UCSD-AML1 (cell line): Measurements from ENCODE around the gene IMPA2.

Experiments used
- DNase-seq: peaks from one replicate; lab custom pipeline; 2025; ENCODE audit not compliant: unreplicated experiment; lab: John Stamatoyannopoulos, UW

Gene IMPA2

GRCh38 chr18:11989174-11989573, 7.9 kb downstream of the IMPA2 start:
- no peak for DNase-seq

GRCh38 chr18:11989966-11990380, 8.7 kb downstream of the IMPA2 start:
- no peak for DNase-seq

- no peak for DNase-seq
Measured at GRCh38 chr18:11990539-11990938, 9.2 kb downstream of the IMPA2 start.

- DNase-seq = no peak
Measured at GRCh38 chr18:11991021-11991795, 9.9 kb downstream of the IMPA2 start.

DNA sequence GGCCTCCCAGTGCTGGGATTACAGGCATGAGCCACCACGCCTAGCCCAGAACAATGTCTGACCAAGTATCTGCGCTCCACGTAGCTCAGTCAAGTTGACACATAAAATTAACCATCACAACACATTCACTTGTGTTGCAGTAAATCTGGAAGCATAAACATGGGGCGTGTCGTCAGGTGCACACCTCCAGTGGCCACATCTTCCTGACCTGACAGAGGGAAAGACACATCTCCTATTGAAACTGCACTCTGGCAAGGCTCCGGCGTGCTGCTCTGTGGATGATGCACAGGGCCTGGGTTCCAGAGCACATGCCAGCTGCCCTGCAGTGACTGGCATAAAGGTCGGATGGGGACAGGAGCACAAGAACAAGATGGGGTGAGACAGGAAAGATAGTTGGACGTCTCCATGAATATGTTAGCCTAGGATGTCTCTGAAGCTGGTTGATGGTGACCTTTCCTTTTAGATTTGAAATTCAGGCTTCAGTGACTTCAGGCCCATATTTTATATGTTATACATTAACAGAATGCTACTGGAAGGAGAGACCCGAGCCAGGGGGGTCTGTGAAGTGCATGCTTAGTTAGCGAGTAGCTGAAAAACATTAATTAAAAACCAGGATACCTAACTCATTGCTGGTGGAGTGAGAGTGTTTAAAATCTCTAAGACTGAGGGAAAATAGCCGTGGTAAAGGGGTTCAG, 10.9 kb downstream of the IMPA2 start:
- DNase-seq = no peak

DNA sequence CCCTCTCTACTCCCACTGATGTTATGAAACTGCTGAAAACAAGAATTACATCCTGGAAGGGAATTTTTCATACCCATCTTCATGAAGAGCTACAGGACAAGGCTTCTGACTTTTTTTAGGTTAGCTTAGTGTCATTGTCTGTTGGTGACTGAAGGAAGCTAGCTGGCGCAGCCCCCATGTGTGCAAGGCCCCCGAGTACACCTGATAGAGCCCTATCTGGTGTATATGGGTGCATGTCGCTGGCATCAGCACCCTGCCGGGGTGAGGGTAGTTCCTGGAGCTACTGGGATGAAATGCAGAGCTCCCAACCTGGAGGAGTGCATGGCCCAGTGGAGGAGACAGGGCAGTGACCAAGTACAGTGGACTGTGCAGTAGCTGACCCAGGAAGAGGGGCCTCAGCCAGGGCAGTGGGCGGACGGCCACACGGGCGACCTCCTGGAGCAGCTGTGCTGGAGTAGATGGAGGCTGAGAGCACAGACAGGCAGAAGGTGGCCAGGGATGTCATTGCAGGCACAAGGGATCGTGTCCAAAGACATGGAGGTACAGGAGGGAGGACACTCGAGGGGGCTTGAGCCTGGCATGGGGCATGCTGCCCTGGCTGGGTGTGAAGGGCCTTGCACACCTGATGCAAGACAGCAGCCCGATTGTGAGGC, 12.1 kb downstream of the IMPA2 start:
- no peak for DNase-seq

DNA sequence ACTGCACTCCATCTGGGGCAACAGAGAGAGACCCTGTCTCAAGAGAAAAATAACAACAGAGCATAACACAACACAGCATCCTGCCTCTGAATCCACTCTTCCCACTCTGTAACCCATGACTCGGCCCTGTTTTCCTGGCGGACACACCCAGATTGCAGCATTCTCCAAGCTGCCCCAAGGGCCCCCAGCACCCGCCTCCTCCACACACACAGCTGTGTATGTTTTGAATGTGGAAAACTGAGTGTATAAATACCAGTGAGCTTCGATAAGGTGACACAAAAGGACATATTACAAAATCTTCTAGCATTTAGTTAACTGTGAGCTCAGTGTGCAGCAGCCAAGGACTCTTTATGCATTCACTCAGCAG, 13.0 kb downstream of the IMPA2 start:
- DNase-seq = no peak

GRCh38 chr18:11994703-11995444, 13.6 kb downstream of the IMPA2 start:
- no peak for DNase-seq

DNA sequence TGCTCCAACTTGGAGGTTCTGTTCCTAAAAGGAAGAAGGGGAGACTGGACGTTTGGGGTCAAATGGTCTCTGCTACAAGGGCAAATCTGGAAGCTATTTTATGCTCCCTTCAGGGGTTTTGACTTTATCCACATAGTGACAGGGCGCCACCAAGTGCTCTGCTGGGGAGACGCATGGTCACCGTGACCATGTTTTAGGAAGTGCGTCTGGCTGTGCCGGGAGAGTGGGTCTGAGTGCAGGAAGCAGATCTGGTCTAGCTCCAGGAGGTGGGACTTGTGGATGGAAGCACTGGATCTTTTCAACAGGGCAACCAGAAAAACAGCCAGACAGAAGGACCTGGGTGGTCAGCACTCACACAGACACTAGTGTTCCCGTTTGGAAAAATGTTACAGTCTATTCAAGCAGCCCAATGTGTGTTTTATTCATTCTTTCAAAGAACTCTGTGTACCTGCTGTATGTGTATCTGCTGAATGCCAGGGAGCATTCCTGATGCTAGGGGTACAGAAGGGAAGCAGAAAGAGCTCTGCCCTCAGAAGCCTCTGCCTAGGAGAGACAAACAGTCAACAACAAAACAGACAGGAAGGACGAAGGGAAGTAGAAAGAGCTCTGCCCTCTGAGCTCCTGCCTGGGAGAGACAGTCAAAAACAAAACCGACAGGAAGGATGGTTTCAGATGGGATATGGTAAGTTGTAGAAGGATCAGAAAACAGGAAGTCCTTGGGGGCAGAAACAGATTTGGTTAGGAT, 14.3 kb downstream of the IMPA2 start:
- DNase-seq = peak; percentile 78

- DNase-seq = no peak
Measured at GRCh38 chr18:11996190-11996754, 15.0 kb downstream of the IMPA2 start.

DNA sequence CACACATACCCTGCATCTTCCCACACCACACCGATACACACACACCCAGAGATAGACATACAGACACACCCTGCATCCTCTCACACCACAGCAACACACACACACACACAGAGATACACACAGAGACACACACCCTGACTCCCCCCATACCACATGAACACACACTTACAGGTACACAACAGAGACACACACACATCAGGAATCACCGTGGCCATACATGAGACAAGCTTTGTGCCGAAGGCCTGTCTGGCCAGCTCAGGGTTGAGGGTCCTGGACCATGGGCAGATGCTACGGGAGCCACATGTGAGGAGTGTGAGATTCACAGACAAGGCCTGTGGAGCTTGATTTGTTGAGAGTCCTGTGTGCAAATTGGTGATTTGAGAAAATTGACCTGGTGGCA, 15.6 kb downstream of the IMPA2 start:
- no peak for DNase-seq

GRCh38 chr18:11997466-11997865, 16.2 kb downstream of the IMPA2 start:
- no peak for DNase-seq

- no peak for DNase-seq
Measured at GRCh38 chr18:11998193-11998592, 16.9 kb downstream of the IMPA2 start.

- no peak for DNase-seq
Measured at GRCh38 chr18:11999429-11999828, 18.1 kb downstream of the IMPA2 start.

DNA sequence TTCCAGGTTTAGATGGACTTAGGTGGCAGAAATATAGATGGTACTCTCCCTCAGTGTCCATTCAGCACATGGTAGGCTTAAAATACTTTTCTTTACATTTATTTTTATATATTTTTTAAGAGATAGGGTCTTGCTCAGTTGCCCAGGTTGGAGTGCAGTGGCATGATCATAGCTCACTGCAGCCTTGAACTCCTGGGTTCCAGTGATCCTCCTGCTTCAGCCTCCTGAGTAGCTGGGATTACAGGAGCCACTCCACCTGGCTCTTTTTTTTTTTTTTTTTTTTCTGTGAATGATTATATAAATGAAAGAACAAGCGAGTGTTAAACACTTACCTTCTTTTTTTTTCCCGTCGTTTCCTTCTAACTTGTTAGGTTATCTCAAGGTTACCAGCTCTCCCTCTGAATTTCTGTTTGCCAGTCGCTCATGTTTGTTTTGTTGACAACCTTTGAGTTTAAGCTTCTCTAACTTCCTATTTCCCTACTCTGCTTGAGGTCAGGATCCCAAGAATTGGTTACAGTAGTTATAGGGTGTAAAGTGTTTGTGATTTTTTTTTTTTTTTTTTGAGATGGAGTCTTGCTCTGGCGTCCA, 18.9 kb downstream of the IMPA2 start:
- no peak for DNase-seq

- no peak for DNase-seq
Measured at GRCh38 chr18:12001421-12001820, 20.1 kb downstream of the IMPA2 start.

- no peak for DNase-seq
Measured at GRCh38 chr18:12003894-12004293, 22.6 kb downstream of the IMPA2 start.

- no peak for DNase-seq
Measured at GRCh38 chr18:12005538-12006487, 24.5 kb downstream of the IMPA2 start.

DNA sequence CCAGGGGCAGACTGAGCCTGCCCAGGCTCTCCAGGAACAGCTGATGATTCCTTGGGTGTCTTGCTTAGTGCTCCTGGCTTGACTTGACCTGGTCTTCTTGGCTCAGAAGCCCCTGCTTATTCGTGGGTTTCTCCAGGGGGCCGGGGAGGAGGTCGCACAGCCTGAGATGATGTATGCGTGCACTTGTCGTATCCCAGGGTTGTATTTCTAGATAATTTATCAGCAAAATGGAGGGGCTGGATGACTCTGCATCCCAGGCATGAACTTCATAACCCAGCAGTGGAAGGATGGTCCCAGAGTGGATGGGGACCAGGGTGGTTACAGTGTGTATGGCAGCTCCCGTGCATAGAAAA, 25.2 kb downstream of the IMPA2 start:
- no peak for DNase-seq
